ENCODE results near the gene ZBTB7C.

Gene ZBTB7C

DNA sequence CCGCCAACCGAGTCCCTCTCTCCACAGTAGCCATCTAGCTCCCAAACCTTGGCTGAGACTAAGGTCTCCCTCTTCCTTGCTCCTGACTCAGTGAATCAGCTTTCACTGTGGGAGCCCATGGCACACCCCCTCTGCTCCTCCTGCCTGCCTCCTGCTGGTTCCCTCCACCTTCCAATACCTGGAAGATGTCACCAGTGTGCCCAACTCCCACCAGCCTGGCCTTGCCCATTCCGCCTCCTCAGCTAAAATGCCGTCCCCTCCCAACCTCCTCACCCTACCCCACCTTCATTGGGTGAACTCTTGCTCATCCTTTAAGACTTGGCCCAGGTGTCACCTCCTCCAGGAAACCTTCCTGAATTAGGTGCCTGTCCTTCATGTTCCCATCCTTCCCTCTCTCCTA is 348.8 kb downstream of the ZBTB7C start:
- in situ Hi-C loops (cut with HindIII; ENCODE audit: low sequenced_read_pairs), result no loop called here
- H3K4me3 ChIP-seq (ENCODE audit: low read depth, low read length), result no peak overlapping the region
- TF ChIP-seq, protein P1, sequence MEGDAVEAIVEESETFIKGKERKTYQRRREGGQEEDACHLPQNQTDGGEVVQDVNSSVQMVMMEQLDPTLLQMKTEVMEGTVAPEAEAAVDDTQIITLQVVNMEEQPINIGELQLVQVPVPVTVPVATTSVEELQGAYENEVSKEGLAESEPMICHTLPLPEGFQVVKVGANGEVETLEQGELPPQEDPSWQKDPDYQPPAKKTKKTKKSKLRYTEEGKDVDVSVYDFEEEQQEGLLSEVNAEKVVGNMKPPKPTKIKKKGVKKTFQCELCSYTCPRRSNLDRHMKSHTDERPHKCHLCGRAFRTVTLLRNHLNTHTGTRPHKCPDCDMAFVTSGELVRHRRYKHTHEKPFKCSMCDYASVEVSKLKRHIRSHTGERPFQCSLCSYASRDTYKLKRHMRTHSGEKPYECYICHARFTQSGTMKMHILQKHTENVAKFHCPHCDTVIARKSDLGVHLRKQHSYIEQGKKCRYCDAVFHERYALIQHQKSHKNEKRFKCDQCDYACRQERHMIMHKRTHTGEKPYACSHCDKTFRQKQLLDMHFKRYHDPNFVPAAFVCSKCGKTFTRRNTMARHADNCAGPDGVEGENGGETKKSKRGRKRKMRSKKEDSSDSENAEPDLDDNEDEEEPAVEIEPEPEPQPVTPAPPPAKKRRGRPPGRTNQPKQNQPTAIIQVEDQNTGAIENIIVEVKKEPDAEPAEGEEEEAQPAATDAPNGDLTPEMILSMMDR (IDR thresholded peaks at IDR 0.05; ENCODE audit: low read depth, low read length, missing control alignments), result no peak
- DNase-seq (ENCODE audit: low read depth), result no peak

GRCh38 chr18:48059455-48060010 is 349.6 kb downstream of the ZBTB7C start:
- TF ChIP-seq, protein P1 (IDR thresholded peaks at IDR 0.05; ENCODE audit: low read depth, low read length, missing control alignments), result no peak
- in situ Hi-C loops (cut with HindIII; ENCODE audit: low sequenced_read_pairs), result no loop called here
- no peak overlapping the region for H3K4me3 ChIP-seq (ENCODE audit: low read depth, low read length)
- DNase-seq (ENCODE audit: low read depth), result no peak

DNA sequence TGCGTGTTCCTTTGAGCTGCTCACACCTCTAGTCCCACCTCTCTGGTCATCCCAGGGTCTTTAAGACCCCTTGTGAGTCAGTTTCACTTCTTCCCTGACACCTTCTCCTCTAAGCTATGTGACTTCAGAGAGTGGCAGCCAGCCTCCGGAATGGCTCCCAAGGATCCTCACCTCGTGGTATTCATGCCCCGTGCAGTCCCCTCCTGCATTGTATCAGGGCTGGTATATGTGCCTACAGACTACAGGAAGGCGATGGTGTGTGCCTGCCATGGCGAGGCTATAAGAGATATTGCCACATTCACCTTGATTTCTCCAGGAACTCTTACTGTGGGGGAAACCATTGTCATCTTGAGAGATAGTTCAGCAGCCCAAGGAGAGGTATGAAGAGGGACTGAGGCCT is 350.7 kb downstream of the ZBTB7C start:
- H3K4me3 ChIP-seq (ENCODE audit: low read depth, low read length), result no peak overlapping the region
- DNase-seq (ENCODE audit: low read depth), result no peak
- TF ChIP-seq, protein P1 (IDR thresholded peaks at IDR 0.05; ENCODE audit: low read depth, low read length, missing control alignments), result no peak
- in situ Hi-C loops (cut with HindIII; ENCODE audit: low sequenced_read_pairs), result no loop called here

GRCh38 chr18:48057018-48057417 is 352.2 kb downstream of the ZBTB7C start:
- in situ Hi-C loops (cut with HindIII; ENCODE audit: low sequenced_read_pairs), result no loop called here
- DNase-seq (ENCODE audit: low read depth), result no peak
- H3K4me3 ChIP-seq (ENCODE audit: low read depth, low read length), result no peak overlapping the region
- TF ChIP-seq, protein P1 (IDR thresholded peaks at IDR 0.05; ENCODE audit: low read depth, low read length, missing control alignments), result no peak

GRCh38 chr18:48055351-48055750 is 353.8 kb downstream of the ZBTB7C start:
- DNase-seq (ENCODE audit: low read depth), result no peak
- H3K4me3 ChIP-seq (ENCODE audit: low read depth, low read length), result no peak overlapping the region
- TF ChIP-seq, protein P1 (IDR thresholded peaks at IDR 0.05; ENCODE audit: low read depth, low read length, missing control alignments), result no peak
- in situ Hi-C loops (cut with HindIII; ENCODE audit: low sequenced_read_pairs), result no loop called here

DNA sequence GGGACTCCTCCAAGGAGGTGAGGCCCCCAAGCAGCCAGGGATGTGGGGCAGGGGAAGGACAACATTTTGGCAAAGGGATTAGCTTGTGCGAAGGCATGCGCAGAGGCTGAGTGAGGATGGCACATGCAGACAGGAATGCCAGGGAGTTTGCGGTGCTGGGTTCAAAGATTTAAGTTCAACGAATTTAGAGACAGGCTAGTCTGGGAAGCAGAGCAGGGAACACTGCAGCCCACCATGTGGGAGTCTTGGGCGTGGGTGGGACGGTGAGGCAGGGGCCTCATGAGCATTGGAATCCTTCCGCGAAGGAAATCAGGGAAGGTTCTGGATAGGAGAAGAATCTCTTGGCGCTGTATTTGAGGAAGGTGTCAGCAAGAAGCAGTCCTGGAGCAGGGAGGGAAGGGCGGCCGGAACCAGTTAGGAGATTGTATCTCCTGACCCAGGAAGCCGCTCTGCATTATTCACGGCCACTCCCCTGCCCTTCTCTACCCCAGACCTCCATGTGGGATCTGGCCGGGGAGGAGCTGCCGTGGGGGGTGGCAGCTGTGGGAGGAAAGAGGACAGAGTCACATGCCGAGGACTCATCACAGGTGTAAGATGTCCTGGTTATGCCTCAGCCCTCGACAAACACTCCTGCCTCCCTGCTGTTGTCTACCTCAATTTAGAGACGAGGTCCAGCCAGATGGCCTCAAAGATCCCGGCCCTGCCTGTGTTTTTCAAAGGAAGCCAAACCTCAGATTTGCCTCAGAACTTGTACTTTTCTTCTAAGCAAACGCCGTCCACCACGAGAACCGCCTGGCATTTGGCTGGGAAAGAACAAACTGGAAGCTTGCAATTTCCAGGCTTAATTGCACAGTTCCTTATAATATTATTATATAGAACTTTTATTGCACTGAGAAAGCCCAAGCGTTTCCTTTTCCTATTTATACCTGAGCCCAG is 355.0 kb downstream of the ZBTB7C start:
- no peak overlapping the region for H3K4me3 ChIP-seq (ENCODE audit: low read depth, low read length)
- in situ Hi-C loops (cut with HindIII; ENCODE audit: low sequenced_read_pairs), result no loop called here
- no peak for DNase-seq (ENCODE audit: low read depth)
- TF ChIP-seq, protein P1 (IDR thresholded peaks at IDR 0.05; ENCODE audit: low read depth, low read length, missing control alignments), result no peak
